ENCODE results near the gene PRRC2B. TPM values are rescaled to one million over a fixed set of nuclear protein-coding genes. Genes with fewer than 3 reads are reported as not detected.
"Not testable (repeated sequence)": the region's sequence is repeated elsewhere in the genome, so short reads cannot be mapped to it uniquely, and the experiment has no call there.

The PRRC2B gene
- total RNA-seq, 1 donor from 2014 or later = 185 TPM

DNA sequence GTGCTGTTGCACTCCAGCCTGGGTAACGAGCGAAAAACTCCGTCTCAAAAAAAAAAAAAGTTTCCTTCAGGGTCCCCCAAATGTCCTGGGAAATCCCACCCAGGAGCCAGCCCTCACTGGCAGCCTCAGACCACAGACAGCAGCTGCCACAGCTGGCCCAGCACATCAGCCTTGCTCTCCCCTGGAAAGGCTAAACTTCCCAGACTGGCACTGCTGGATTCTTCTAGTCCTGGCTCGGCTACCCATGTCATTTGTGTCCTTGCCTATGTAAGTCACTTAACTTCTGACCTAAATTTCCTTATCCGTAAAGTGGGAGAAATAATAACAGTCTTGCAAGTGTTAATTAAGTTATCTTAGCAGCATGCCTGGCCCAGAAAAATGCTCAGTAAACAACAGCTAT, 8.6 kb upstream of the PRRC2B start:
- DNase-seq (ENCODE audit: low spot score) = no peak

DNA sequence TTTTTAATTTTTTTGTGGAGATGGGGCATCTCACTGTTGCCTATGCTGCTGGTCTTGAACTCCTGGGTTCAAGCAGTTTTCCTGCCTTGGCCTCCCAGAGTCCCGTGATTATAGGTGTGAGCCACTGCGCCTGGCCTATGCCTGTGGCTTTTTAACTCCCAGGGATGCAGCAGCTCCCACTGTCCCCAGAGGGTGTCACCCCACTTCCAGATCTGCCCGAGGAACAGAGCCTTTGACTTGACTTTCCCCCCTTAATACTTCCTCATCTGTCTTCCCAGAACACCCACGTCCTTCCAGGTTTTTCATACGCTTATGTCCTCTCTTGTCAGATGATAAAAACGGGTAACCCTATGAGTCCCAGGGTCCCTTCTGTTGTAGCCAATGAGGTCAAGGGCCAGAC, 7.6 kb upstream of the PRRC2B start:
- DNase-seq (ENCODE audit: low spot score) = no peak

DNA sequence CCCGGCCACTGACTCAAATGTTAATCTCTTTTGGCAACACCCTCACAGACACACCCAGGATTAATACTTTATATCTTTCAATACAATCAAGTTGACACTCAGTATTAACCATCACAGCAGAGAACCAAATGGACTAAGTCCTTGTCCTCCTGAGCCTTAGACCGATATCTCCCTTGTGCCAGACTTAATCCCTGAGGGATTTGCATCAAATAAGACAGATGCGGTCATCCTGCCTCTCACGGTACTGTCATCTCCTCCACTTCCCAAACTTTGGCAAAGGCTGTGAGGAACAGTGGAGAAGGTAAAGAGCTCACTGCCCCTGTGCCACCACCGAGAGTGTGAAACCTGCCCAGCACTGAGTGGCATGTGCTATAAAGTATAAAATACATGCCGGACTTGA, 6.5 kb upstream of the PRRC2B start:
- no peak for DNase-seq (ENCODE audit: low spot score)

DNA sequence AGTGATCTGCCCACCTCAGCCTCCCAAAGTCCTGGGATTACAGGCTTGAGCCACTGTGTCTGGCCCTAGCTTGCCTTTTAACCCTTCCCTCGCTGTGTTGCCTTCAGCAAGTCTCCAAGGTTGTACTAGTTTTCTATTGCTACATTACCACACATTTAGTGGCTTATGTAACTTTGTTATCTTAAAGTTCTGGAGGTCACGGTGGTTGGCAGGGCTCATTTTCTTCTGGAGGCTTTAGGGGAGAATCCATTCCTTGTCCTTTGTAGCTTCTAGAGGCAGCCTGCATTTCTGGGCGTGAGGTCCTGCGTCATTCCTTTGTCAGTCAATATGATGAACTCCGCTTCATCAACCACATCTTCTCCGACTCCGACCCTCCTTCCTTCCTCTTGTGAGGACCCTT, 2.9 kb upstream of the PRRC2B start:
- DNase-seq (ENCODE audit: low spot score) = no peak

DNA sequence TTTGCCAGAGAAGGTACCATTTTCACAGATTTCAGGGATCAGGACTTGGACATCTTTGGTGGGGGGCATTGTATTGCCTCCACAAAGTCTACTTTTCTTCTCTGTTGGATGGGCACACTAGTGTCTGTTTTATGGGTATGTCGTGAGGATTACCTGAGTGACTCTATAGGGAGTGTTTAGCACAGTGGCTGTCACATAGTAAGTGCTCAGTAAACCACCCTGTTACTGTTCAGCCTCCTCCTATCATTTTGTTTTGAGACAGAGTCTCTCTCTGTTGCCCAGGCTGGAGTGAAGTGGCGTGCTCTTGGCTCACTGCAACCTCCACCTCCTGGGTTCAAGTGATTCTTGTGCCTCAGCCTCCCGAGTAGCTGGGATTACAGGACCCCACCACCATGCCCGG, 2.4 kb upstream of the PRRC2B start:
- DNase-seq (ENCODE audit: low spot score) = no peak

DNA sequence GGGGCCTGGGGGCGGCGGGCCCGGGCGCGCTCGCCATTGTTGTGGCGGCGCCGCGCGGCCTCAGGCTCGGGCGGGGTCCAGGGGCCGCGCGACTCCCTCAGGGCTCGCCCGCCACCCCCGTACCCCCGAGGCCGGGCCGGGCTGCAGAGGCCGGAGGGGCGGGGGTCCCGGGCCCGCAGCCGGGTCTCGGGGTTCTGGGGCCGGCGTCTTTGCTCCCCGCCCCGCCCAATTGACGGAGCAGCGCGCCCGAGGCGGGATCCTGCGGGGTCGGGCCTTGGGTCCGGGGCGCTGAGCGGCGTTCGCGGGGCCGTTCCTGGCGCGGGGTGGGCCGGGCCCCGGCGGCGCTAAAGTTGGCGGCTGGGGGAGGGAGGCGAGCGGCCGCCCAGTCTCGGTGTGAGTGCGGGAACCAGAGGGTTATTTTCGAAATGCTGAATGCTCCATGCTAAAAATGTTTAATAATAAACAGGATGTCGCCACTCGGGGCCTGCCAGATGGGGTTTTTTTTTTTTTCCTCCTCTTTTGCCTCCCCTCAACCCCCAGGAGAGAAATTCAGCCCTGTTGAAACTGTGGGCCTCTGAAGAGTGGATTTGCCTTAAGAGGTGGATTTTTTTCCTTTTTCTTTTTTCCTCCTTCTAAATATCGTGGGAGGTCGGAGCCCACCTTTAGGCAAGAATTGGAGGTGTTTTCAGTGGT, 724 bp downstream of the PRRC2B start:
- DNase-seq (ENCODE audit: low spot score) = no peak

DNA sequence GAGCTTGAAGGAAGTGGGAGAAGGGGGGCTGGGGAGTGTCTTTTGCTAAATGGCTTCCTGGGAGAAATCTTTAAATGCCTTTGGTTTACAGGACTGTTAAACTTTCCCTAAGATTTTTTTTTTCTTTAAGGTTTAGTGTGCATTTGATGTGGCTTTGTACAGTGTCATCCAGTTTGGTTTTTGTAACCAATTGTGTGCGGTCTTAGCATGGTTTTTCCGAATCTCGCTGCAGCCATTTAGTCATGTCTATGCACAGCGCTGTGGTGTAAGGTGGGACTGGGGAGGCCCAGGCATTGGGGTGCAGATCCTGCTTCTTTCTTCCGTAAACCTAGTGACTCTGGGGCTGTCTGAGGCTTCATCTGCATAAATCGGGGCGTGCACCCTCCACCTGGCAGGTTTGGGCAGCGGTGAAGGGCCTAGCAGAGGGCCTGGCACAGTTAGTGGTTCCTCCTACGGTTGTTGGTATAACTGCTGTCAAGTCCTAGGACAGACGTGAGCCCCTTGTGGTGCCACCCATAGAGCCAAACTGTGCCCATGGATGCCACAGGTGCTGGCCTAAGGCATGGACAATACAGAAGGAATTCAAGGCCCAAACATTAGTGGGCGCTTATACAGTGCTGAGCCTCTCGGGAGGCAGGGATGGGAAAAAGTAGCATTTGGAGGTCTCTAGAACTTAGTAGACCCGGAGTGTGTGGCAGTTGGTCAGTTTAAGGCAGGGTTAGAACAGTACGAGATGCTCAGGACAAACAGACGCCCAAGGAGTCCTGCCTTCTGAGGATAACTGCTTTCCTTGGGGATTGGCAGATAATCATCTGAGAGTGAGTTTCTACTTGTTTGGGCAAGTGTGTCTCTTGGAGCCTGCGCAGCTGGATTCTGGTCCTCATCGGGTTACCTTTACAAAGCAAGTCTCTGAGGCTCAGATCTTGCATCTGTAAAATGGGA, 1.5 kb downstream of the PRRC2B start:
- DNase-seq (ENCODE audit: low spot score) = no peak

DNA sequence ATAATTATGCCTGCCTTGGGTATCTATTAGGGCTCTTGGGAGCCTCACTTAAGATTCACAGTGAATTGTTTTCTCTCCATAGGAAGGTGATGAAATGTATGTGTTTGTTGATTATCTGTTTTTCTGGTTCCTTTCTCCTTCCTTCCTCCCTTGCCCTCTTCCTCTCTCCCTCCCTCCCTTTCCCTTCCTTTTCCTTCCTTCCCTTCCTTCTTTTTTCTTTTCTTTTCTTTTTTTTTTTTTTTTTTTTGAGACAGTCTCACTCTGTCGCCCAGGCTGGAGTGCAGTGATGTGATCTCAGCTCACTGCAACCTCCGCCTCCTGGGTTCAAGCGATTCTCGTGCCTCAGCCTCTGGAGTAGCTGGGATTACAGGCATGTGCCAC, 2.2 kb downstream of the PRRC2B start:
- DNase-seq (ENCODE audit: low spot score) = not testable (repeated sequence)

DNA sequence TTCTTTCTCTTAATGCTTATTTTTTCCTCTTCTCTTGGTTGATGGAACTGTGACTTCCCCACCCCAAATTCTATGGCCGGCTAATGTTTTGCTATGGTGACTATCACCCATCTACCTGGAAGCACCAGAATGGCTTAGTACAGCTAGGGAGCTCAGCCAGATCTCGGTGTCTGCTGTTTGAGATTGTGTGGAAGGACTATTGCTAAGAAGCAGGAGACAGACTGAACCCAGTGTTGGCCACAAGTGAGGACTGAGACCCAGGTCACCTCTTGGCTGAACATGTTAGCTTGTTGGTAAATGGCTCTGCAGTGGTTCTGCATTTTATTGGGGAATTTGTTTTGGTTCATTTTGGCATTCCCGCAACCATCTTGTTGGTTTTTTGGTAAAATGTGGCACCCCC, 2.7 kb downstream of the PRRC2B start:
- DNase-seq (ENCODE audit: low spot score) = no peak

DNA sequence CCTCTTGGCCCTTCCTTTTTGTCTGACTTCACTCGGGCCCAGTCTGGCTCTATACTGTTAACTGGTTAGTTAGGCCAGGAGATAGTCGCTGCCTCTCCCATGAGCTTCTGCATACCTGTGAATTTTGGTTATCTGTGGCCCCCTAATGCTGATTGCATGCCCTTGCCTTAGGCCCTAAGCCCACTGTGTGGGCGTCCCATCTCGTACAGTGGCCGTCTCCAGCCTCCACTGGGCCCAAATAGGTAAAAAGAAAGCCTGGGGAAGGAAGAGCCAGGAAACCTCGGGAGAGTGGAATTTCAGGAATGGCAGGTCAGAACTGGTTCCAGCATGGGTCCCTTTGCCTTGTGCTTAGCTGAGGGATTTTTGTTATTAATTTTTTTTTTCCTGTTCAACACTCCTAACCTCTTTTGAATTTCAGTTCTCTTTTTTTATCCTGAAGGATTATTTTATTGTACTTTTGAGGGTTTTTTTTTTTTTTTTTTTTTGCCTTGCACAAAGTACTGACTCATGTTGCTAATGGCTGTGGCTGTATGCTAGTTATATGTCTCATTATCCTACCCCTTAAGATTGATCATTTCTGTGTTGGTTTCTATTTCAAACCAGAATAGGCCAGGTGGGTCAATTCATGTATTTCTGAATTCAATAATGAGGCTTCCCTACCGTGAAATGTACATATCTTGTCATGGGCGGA, 3.4 kb downstream of the PRRC2B start:
- DNase-seq (ENCODE audit: low spot score) = no peak

DNA sequence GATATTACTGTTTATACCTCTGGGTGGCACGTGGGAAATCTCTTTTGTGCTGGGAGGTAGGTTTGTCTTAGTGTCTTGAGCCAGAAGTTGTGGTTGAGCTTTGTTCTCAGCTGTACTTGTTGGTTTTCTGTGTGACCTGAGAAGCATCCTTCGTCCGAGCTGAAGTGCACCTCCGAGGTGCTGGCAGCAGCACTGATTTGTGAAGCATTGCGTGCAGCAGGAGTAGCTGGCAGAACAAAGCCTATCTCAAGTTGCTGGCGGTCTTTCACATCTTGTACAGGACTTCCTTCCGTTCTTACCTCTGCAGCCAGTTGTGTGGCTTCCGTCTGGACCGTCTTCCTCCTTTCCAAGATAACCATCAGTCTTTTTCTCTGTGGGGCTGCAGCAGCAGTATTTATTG, 4.3 kb downstream of the PRRC2B start:
- DNase-seq (ENCODE audit: low spot score) = no peak

DNA sequence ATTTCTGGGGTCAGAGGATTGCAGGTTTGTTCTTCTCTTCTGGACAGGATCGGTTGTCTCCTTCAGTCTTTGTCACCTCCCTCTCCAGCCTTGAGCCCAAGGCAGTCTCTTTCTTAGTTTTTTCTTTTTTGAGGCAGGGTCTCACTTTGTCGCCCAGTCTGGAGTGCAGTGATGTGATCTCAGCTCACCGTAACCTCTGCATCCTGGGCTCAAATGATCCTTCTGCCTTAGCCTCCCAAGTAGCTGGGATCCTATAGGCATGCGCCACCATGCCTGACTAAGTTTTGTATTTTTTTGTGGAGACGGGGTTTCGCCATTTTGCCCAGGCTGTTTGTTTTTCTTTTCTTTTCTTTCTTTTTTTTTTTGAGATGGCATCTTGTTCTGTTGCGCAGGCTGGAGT, 6.1 kb downstream of the PRRC2B start:
- DNase-seq (ENCODE audit: low spot score) = no peak

DNA sequence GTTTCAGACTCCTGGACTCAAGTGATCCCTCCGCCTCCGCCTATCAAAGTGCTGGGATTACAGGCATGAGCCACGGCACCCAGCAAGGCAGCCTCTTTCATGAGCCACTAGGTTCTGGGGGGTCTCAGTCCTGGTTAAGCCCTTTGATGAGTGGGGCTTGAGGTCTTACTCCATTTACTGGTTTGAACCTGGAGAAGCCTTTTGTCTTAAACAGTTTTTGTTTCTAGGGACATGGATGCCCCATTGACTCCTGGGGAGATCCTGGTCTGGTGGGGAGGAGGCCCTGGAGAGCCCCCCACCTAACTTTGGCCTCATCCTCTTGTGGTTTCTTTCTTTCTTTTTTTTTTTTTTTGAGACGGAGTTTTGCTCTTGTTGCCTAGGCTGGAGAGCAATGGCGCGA, 6.7 kb downstream of the PRRC2B start:
- DNase-seq (ENCODE audit: low spot score) = no peak

DNA sequence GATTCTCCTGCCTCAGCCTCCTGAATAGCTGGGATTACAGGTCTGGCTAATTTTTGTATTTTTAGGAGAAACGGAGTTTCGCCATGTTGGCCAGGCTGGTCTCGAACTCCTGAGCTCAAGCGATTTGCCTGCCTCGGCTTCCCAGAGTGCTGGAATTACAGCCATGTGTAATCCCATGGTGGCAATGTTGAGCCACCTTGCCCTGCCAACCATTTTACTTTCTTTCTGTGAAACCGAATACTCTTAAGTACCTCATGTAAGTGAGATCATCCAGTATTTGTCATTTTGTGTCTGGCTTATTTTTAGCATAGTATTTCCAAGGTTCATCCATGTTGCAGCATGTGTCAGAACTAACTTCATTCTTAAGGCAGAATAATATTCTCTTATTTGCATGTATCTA, 8.2 kb downstream of the PRRC2B start:
- no peak for DNase-seq (ENCODE audit: low spot score)

DNA sequence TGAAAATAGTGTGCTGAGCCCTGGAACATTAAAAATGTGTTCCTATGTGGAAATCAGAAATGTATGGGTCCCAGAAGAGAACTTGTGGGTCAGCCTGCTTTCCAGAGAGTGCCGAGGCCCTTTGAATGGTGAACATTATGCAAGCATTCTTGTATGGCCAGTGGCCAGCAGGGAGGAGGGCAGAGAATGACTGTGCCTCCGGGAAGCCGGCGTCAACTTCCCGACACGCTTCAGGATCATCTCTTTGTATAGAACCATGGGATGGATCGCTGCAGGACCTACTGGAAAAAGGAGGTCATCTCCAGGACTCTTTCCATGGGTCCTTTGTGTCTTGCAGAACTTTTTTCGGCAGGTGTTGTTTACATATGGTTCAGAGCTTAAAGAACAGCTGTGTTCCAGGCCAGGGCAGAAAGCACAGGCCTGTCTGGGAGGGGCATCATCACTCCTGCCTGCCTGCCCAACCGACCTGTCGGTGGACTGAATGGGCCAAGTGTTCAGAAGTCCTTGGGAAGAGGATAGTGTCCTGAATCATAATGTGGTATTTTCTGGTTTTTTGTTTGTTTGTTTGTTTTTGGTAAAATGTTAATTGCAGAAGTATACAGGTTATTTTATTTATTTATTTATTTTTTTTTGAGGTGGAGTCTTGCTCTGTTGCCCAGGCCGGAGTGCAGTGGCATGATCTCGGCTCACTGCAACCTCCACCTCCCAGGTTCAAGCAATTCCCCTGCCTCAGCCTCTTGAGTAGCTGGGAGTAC, 9.0 kb downstream of the PRRC2B start:
- DNase-seq (ENCODE audit: low spot score) = peak; percentile 93

DNA sequence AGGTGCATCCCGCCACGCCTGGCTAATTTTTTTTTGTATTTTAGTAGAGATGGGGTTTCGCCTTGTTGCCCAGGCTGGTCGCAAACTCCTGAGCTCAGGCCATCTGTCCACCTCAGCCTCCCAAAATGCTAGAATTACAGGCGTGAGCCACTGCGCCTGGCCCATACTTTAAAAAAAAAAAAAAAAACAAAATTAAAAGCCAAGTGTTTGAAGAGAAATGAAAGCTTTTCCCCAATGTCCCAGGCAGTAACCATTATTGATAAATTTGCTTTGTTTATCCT, 9.5 kb downstream of the PRRC2B start:
- DNase-seq (ENCODE audit: low spot score) = no peak

DNA sequence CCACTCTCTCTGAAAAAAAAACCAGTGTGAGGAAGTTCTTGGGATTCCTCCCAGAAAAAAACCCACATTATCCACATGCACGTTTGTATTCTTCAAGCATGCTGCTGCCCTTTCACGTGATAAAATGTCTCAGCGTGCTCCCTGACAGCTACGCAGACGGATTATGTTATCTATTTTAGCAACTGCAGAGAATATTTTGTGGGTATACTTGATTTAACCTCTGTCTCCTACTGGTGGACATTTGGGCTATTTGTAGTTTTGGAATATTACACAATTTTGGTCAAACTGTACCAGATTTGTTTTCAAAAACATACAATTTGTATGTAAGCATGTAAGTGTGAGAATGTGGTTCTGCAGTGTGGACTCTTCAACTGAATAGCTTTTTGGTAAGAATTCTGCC, 10.7 kb downstream of the PRRC2B start:
- no peak for DNase-seq (ENCODE audit: low spot score)

DNA sequence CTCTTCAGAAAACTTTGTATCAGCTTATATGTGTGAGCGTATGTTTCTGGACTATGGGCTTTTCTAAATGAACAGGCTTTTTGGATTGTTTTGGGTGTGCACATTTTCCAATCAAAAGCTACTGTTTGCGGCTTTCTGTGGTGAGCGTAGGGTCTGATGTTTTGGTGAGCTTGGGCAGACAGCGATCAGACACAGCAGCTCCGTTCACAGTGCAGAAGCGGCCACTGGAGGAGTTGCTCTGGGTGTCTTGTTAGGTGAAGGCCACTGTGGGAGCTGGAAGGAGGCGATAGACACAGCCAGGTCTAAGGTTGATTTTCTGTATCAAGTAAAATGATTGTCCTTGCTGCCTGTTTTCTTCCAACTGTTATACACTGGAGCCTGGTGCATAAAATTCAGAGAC, 11.1 kb downstream of the PRRC2B start:
- DNase-seq (ENCODE audit: low spot score) = no peak

DNA sequence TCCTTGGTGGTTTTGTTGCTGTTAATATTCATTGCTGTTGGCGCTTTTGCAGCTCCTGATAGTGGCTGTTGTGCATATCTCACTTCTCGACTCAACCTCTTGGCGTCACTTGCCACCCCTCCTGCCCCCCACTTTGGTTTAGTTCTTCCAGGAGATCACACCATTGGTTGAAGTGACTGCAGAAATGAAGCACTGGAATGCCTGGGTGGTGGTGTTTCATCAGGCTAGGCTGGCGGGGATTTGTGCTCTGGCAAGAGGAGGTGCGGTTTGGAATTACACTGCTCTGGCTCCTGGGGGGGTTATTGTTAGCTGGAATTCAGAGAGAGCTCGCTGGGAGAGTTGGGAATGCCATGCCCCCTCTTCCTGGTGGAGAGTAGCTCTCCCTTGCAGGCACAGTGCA, 11.5 kb downstream of the PRRC2B start:
- no peak for DNase-seq (ENCODE audit: low spot score)

DNA sequence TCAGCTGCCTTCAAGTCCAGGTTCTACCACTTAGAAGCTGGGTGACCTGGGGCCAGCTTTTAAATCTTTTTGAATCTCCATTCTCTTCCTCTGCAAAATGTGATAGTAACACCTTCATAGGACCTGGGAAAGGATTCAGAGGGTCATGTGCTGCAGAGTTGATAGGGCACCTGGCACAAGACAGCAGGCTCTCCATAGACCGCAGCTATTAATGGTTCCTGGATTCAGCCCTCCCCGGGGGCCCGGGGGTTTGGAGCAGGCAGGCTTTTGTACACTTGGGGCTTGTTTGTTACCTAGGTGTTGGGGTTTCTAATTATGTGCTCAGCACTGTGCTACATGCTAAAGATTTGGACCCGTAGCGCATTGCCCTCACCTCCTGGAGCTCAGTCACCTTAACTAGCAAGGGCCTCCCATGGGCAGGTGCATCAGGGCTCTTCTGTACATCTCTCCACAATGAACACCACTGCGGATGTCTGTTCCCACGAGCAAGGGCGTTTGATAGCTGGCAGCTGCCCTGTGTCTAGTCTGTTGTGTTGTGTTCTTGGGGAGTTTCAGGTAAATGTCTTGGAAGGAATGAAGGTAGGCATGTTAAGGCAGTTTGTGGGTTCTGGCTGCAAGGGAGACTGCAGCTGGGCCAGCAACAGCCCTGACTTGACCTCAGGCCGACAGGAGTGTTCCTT, 12.1 kb downstream of the PRRC2B start:
- DNase-seq (ENCODE audit: low spot score) = no peak

Measured in mesenteric fat pad (tissue), 1 donor.